ENCODE results near the gene CREB5.
A peak's percentile ranks its signal among the peaks of the same experiment; 100 is the strongest.

CREB5 gene

GRCh38 chr7:28408105-28408959 is 4.0 kb upstream of the CREB5 start:
- DNase-seq (ENCODE audit: low spot score), result peak; percentile 1

- peak; percentile 87 for DNase-seq (ENCODE audit: low spot score)
Measured at GRCh38 chr7:28408960-28409715, 3.2 kb upstream of the CREB5 start.

DNA sequence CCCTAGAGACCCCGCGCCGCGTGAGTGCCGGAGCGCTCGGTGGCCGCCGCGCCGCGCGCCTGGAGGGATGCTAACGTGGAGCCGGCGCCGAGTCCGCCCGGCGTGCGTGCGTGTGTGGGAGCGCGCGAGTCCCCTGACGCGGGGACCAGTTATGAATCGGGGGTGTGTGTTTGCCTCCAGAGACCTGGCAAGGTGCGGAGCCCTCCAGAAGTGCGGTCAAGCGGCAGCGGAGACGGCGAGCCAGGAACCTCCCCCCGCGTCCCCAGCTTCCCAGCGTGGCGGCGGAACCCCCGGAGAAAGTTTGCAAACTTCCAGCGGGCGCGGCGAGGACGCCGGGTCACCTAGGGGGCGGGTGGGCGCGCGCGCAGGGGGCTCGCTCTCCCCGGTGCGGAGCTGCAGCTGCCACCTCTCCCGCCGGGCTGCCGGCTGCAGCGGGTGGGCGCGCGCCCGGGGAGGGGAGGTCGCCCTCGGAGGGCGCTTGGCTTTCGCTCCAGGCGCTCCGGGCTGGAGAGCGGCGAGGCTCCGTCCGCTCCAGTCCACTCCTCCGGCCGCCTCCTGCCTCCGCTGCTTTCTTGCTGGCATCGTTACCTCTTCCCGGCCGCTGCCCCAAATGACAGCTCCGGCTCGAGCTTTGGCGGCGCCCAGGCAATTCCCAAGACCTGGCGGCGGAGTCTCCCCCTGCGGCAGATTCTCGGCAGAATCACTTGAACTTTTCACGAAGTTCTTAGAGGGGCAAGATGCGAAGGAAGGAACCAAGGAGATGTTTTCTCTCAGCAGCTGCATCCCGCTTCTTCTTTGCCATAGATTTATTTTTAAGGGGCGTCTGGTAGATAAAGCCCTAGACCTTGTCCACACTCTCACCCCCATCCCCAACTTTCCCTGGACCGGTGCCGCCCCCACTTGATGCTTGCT is 2.3 kb upstream of the CREB5 start:
- peak; percentile 38 for DNase-seq (ENCODE audit: low spot score)

GRCh38 chr7:28410628-28411531 is 1.4 kb upstream of the CREB5 start:
- peak; percentile 8 for DNase-seq (ENCODE audit: low spot score)

DNA sequence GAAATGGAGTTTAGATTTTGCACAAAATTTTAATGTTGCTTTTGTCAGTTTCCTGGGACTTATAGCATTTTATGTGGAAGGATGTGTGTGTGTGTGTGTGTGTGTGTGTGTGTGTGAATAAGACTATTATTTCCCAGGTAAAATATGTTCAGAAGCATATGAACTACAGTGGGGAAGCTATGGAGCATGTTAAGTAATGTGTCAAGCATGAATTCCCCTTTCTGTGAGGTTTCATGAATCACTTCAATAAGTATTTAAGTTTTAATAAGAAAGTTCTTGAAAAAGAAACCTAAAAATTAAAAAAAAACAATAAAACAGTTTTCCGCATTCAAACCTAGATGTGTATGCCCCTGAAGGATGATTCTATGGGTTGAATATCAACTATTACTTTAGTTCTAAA is 693 bp downstream of the CREB5 start:
- DNase-seq (ENCODE audit: low spot score), result no peak

DNA sequence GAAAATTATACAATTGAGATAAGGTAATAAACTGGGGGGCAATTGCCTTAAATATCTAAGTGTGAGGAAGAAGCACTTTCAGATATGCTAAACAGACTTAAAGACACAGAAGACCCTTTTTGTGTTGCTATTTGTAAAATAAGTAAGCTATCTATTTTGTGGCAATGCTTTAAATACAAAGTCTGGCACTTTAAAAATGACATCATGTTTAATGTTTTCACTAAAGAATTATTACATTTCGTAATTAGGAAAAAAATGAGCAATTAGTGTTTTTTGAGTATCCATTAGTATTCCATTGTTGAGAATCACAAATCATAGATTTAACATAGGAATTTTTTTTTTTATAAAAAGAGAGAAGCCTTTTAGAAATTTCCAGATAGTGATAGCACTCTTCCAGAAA is 2.1 kb downstream of the CREB5 start:
- DNase-seq (ENCODE audit: low spot score), result no peak

GRCh38 chr7:28417321-28417940 is 5.1 kb downstream of the CREB5 start:
- DNase-seq (ENCODE audit: low spot score), result no peak

DNA sequence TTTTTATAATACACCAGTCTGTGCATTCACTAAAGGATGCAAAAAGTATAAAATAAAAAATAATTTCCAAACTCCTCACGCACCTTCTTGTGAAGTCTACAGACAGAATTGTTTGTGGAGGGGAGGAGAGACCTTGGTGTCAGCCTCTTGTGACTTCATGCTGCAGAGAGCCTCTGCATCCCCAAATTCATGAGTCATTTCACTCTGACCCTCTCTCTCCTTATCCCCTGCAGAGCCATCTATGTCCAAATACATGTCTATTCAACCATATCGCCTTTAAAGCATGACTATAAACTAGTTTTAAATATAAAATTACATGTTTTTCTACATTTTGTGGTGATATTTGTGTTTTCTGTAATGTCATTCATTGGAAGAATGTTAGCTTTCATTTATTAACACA is 6.0 kb downstream of the CREB5 start:
- no peak for DNase-seq (ENCODE audit: low spot score)

- DNase-seq (ENCODE audit: low spot score), result no peak
Measured at GRCh38 chr7:28418966-28419365, 6.6 kb downstream of the CREB5 start.

GRCh38 chr7:28419716-28420115 is 7.4 kb downstream of the CREB5 start:
- DNase-seq (ENCODE audit: low spot score), result no peak

DNA sequence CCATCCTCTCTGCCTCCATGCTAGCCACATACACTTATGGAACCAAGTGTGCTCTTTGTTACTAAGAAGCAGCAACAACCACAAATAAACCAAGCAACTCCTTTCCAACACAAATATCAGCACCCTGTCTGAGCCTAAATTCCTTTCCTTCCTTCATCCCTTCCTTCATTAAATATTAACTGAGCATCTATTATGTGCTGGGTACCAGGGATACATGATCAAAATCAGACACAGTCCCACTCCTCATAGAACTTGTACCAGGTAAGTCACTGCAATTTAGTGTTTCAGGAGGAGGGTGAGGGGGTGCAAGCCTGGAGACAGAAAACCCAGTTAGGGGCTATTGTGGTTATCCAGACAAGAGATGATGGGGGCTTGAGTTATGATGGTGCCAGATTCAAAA is 10.8 kb downstream of the CREB5 start:
- no peak for DNase-seq (ENCODE audit: low spot score)

GRCh38 chr7:28423918-28424514 is 11.7 kb downstream of the CREB5 start:
- no peak for DNase-seq (ENCODE audit: low spot score)

- no peak for DNase-seq (ENCODE audit: low spot score)
Measured at GRCh38 chr7:28425496-28425895, 13.2 kb downstream of the CREB5 start.

- DNase-seq (ENCODE audit: low spot score), result no peak
Measured at GRCh38 chr7:28427236-28427635, 14.9 kb downstream of the CREB5 start.

DNA sequence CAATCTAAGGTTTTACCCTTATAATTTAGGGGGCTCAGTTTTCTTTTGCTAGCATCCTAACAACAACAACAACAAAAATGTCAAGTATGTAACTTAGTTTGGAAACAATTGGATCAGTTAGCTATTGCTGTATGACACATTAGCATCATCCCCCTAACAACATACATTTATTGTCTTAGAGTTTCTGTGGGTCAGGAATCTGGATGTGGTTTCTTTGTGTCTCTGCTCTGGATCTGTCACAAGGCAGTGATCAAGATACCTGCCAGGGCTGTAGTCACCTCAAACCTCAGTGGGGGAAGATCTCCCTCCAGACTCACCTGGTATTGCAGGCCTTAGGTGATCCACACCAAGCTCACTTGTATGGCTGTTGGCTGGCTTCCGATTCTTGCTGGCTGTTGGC is 18.3 kb downstream of the CREB5 start:
- DNase-seq (ENCODE audit: low spot score), result no peak

DNA sequence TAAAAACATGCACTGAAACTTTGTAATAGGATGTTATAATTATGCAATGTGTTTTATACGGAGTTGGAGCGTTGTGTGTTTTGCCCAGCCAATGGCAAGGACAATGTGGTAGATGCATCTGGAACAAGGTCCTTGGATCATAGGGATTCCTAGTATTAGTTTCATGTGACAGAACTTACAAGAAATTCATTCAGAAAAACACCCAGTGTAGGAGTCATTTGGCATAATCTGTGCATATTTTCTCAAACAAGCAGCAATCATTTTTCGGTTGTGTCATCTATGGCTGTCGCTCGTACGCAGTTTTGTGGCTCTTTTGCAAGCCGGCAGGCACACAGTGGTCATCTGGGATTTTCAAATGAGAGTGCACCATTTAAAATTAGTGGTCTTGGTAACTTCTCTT is 19.8 kb downstream of the CREB5 start:
- no peak for DNase-seq (ENCODE audit: low spot score)

DNA sequence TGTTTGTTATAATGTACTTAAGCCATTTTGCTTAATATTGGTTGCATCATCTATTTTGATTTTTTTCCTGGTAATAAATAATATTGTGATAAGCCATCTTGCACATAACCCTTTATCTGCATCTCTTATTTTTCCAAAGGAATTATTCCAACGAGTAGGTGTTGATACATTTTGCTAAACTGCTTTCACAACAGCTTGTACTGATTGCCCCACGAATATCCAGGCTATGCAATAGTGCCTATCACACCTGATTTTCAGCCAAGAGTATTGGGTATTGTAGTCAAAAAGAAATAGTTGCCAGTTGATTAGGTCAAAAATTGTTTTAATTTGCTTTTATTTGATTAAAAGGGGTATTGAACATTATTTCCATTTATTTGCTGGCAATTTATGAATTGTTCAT is 20.7 kb downstream of the CREB5 start:
- no peak for DNase-seq (ENCODE audit: low spot score)

- no peak for DNase-seq (ENCODE audit: low spot score)
Measured at GRCh38 chr7:28433699-28434219, 21.4 kb downstream of the CREB5 start.

- no peak for DNase-seq (ENCODE audit: low spot score)
Measured at GRCh38 chr7:28434510-28434909, 22.2 kb downstream of the CREB5 start.

DNA sequence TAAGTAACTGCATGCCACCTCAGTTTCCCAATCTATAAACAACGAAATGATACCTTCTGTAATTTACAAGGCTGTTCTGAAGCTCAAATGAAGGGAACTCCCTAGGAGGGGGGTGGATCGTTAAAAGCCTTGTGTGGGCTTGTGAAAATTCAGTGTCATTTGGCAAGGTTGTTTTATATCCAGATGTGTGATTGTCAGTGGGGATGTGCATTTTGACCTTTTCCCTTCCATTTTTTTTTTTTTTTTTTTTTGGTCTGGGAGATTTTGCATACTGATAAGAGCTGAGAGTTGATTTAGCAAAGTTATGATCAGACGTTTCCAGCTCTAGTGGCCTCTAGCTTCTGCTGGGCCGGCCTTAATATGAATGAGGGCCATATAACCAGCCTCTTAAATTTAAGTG is 22.8 kb downstream of the CREB5 start:
- no peak for DNase-seq (ENCODE audit: low spot score)

All from hepatic stellate cell (primary cell).